Measurements from ENCODE around the gene CKAP4.
A peak's percentile ranks its signal among the peaks of the same experiment; 100 is the strongest.

CKAP4 gene

DNA sequence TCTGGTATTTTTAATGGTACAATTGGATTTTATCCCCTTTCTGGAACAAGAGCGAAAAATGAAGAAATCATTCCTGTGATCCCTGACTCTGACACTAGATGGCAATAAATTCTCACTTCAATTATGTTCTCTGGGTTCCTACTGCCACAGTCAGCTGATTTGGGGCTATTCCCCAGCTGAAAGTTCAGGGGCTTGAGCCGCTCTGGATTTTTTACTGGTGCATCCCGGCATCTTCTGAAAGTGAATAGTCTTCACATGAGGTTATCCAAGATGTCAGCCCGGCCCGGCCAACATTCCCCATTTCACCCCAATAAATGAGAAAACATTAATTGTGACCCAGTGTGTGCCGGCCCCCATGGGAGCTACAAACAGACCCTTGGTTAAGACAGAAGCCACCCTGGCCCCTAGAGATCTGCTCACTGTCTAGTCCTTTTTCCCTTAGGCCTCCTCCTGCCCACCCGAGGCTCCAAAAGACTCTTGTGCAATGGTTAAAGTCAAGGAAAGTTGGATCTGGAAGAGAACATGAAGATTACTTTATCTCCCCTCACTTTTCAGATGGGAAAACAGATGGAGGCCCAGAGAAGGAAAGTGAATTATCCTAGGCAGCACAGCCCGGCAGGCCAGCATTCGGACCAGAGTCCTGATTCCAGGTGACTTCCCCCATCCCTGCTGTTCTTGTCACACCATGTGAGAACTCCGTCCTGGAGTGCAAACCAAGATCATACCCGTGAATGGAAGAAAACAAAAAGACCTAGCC, 20.8 kb downstream of the CKAP4 start:
- TF ChIP-seq, protein P1, sequence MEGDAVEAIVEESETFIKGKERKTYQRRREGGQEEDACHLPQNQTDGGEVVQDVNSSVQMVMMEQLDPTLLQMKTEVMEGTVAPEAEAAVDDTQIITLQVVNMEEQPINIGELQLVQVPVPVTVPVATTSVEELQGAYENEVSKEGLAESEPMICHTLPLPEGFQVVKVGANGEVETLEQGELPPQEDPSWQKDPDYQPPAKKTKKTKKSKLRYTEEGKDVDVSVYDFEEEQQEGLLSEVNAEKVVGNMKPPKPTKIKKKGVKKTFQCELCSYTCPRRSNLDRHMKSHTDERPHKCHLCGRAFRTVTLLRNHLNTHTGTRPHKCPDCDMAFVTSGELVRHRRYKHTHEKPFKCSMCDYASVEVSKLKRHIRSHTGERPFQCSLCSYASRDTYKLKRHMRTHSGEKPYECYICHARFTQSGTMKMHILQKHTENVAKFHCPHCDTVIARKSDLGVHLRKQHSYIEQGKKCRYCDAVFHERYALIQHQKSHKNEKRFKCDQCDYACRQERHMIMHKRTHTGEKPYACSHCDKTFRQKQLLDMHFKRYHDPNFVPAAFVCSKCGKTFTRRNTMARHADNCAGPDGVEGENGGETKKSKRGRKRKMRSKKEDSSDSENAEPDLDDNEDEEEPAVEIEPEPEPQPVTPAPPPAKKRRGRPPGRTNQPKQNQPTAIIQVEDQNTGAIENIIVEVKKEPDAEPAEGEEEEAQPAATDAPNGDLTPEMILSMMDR (IDR thresholded peaks at IDR 0.05; ENCODE audit: borderline replicate concordance, control extremely low read depth, extremely low read depth, insufficient read depth, missing control alignments): peak; percentile 42
- peak; percentile 75 for DNase-seq (ENCODE audit: low spot score)
- in situ Hi-C loops (cut with MboI; ENCODE audit: low sequenced_read_pairs, unreplicated experiment): loop anchor here (5.0 kb wide), 1 partner anchor 55 kb away; no protein-coding TSS in a partner anchor

DNA sequence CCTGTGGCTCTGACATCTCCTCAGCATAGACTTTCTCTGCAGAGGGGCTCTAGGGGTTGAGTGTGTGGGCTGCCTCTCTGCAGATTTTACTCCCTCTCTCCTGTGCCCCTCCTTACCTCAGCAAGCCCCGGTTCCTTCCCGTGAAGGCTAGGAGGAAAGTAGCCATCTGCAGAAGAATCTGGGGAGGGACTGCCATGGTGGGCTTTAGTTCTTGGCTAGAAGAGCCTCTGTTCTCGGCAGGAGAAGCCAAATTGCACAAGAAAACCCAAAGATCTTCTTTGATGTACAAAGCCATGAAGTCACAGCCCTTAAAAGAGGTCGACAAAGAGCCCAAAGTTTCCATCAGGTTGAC, 23.5 kb downstream of the CKAP4 start:
- in situ Hi-C loops (cut with MboI; ENCODE audit: low sequenced_read_pairs, unreplicated experiment): no loop called here
- TF ChIP-seq, protein P1 (IDR thresholded peaks at IDR 0.05; ENCODE audit: borderline replicate concordance, control extremely low read depth, extremely low read depth, insufficient read depth, missing control alignments): no peak
- DNase-seq (ENCODE audit: low spot score): no peak

DNA sequence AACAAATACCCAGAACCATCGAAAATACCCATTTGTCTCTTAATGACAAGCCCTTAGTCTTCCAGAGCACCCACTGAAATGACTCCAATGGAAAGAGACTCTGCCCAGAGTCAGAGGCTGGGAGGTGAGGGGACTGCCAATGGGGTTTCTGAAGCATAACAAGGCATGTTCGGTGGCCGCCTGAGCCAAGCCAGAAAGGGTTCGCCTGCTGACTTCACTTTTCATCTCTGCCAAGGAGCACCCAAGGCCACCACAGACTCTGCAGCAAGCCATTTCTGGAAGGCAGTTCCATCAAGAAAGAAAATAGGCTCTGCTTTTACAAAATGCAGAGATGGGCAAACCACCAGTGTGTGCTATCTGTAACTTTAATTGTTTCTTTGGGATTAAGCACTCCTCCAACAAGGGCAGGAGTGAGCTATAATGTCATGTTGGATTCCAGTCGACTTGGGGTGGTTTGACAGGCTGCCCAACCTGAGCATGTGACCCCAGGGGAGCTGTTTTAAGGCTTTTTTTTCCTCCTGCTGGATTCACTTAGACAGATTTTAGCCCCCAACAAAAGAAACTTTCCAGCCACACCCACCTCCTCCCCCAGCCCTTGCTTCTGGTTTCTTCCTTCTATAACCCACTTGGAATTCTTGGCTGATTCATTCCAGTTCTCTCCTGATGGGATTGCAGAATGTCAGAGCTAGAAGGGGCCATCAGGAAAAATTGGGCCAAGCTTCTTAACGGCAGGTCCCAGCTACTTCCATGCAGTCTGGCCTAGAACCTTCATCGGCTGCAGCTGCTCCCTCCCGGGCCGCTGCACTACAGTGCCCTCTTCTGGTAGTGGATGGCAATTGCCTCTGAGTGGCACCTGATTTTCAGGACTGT, 24.1 kb downstream of the CKAP4 start:
- in situ Hi-C loops (cut with MboI; ENCODE audit: low sequenced_read_pairs, unreplicated experiment): no loop called here
- TF ChIP-seq, protein P1 (IDR thresholded peaks at IDR 0.05; ENCODE audit: borderline replicate concordance, control extremely low read depth, extremely low read depth, insufficient read depth, missing control alignments): peak; percentile 98
- peak; percentile 82 for DNase-seq (ENCODE audit: low spot score)

DNA sequence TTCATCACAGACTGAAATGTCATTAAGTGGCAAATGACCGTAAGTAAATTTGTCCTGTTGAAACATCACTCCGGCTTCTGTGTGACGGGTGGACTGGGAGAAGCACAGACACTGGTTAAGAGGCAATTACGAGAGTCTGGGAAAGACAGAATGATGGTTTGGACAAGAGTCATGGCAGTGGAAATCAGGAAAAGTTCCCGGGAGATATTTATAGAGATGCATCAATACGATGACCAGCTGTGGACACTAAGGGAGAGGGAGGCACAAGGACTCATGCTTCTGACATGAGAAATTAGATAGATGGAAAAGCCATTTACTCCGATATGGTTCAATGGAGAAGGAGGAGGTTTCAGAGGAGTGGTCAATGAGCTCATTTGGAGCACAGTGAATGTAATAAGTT, 27.3 kb downstream of the CKAP4 start:
- no peak for DNase-seq (ENCODE audit: low spot score)
- TF ChIP-seq, protein P1 (IDR thresholded peaks at IDR 0.05; ENCODE audit: borderline replicate concordance, control extremely low read depth, extremely low read depth, insufficient read depth, missing control alignments): no peak
- in situ Hi-C loops (cut with MboI; ENCODE audit: low sequenced_read_pairs, unreplicated experiment): no loop called here

- TF ChIP-seq, protein P1 (IDR thresholded peaks at IDR 0.05; ENCODE audit: borderline replicate concordance, control extremely low read depth, extremely low read depth, insufficient read depth, missing control alignments): no peak
- in situ Hi-C loops (cut with MboI; ENCODE audit: low sequenced_read_pairs, unreplicated experiment): no loop called here
- DNase-seq (ENCODE audit: low spot score): no peak
Measured at GRCh38 chr12:106219043-106219442, 28.8 kb downstream of the CKAP4 start.

DNA sequence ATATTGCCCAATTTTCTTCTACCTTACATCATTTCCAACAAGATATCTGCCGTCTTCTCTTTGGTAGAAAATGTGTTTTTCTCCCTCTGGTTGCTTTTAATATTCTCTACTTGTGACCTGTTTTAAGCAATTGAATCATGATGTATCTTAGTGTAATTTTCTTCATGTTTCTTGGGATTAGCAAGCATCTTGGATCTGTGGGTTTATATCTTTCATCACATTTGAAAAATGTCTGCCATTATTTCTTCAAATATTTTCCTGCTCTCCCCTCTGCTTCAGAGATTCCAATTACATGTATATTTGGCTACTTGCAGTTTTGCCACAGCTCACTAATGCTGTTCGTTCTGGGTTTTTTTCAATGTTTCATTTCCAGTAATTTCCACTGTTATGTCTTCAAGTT, 30.1 kb downstream of the CKAP4 start:
- DNase-seq (ENCODE audit: low spot score): no peak
- TF ChIP-seq, protein P1 (IDR thresholded peaks at IDR 0.05; ENCODE audit: borderline replicate concordance, control extremely low read depth, extremely low read depth, insufficient read depth, missing control alignments): no peak
- in situ Hi-C loops (cut with MboI; ENCODE audit: low sequenced_read_pairs, unreplicated experiment): no loop called here

All from GM13976 (cell line).